Measurements from ENCODE around the gene TRMU.
"Not testable (repeated sequence)": the region's sequence is repeated elsewhere in the genome, so short reads cannot be mapped to it uniquely, and the experiment has no call there.

TRMU gene

DNA sequence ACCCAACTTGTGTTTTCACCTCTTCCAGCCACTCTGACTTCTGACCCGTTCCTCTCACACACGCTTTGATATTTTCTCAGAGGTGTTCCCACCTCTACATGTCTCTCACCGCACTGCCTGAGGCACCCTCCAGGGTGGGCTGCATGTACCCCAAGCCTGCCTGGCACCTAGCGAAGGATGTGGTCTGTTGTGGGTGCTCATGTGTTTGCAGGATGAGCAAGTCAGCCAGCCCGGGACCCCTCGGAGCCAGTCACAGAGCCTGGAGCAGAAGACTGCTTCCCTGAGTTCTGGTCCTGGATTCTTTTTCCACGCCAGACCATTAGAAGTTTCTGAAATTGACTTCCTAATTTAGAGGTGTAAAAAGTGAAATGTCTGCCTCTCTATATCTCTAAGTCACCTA, 35.0 kb upstream of the TRMU start:
- DNase-seq: no peak

DNA sequence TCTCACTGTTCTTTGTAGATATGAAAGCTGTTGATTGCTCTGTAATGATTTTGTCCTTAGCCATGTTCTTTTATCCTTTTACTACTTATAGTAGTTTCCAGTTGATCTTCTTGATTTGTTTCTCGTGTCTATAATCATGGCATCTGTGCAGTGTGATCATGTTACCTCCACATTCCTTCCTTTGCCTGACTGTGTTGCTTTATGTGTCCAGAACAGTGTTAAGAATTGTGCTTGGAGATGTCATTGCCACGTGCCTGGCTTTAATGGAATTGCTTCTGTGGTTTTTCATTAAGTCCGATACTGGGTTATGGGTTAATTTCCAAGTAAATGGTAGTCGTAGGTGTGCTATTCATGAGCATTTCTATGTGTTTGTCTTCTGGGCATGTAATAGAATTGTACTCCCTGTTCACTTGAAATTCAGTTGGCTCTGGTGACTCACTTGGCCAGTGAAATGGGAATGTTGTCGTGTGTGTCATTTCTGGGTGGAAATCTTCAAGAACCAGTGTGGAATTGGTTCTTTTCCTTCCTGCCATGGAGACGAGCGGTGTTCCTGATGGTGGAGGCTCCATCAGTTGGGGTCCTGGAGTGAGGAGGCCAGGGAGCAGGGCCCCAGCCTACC, 32.1 kb upstream of the TRMU start:
- peak; percentile 33 for DNase-seq

DNA sequence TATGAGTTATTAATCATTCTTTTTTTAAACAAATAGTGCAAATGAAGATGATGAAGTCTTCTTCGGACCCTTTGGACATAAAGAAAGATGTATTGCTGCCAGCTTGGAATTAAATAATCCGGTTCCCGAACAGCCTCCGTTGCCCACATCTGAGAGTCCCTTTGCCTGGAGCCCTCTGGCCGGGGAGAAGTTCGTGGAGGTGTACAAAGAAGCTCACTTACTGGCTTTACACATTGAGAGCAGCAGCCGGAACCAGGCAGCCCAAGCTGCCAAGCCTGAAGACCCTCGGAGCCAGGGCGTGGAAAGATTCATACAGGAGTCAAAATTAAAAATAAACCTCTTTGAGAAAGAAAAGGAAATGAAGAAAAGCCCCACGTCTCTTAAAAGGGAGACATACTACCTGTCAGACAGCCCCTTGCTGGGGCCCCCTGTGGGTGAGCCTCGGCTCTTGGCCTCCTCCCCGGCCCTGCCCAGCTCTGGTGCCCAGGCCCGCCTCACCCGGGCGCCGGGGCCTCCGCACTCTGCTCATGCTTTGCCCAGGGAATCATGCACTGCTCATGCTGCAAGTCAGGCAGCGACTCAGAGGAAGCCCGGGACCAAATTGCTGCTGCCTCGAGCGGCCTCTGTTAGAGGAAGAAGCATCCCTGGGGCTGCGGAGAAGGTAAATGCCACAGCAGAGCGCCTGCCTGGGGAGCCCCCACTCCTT, 27.1 kb upstream of the TRMU start:
- DNase-seq: no peak

DNA sequence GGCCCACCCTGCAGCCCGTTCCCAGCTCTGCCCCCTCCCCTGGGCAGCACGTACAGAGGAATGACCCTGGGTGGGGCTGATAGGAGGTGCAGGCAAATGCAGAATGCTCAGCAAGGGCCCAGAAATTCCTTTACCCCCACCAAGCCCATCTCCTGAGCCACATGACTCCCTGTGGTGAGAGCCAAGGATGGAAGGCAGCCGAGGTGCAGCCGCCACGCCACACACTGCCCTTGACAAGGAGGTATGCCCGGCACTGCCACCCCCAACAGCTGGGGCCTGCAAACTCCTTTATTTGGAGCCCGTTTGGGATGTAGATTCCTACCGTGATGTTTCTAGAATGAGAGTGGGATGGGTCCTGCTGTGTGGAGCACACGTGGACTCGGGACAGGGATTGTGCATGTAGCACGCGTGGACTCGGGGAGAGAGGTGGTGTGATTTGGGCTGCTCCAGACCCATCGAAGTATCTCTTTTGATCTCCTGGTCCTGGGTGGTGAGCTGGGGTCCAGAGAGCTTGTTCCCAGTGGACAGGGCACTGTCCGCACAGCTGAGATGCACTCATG, 25.9 kb upstream of the TRMU start:
- DNase-seq: no peak

DNA sequence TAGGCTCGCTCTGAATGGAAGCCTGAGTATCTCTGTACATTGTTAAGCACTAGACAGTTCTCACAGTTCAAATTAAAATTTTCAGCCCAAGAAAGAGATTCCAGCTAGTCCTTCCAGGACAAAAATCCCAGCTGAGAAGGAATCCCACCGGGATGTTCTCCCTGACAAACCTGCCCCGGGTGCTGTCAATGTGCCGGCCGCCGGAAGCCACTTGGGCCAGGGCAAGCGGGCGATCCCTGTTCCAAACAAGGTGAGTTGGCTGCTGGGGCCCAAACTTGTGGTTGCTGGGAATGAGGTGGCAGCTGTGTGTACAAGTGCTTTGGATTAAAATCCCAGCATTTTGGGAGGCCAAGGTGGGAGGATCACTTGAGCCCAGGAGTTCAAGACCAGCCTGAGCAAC, 23.5 kb upstream of the TRMU start:
- no peak for DNase-seq

DNA sequence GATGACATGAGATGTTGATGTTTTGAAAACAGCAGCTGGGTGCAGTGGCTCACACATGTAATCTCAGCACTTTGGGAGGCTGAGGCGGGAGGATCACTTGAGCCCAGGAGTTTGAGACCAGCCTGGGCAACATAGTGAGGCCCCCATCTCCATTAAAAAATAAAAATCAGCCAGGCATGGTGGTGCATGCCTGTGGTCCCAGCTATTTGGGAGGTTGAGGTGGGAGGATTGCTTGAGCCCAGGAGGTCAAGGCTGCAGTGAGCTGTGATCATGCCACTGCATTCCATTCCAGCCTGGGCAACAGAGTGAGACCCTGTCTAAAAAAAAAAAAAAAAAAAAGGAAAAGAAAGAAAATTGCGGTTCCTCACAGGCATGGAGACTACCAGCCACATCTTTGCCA, 22.7 kb upstream of the TRMU start:
- not testable (repeated sequence) for DNase-seq

DNA sequence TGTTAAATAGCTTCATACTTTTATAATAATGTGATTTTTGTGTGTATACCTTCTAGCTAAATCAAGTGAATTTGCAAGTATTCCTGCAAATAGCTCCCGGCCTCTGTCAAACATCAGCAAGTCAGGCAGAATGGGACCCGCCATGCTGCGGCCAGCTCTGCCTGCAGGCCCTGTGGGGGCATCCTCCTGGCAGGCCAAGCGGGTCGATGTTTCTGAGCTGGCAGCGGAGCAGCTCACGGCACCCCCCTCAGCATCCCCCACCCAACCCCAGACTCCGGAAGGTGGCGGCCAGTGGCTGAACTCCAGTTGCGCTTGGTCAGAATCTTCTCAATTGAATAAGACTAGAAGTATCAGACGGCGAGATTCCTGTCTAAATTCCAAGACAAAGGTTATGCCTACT, 19.5 kb upstream of the TRMU start:
- DNase-seq: no peak

DNA sequence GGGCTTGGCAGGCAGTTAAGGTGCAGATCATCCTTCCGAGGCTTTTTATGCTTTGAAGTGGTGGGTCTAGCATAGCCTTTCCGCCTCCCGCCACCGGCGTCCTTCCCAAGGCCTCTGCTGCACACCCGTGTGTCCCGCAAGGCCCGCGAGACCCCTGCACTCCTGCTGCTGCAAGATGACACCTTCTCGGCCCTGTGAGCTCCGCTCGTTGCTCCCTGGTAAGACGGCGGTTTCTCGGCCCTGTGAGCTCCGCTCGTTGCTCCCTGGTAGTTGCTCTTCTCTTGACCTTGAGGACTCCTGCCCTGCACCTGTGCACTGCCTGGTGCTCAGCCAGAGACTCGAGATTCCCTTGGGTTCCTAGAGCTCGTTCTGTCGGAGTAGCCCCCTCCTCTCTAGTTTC, 17.9 kb upstream of the TRMU start:
- no peak for DNase-seq

DNA sequence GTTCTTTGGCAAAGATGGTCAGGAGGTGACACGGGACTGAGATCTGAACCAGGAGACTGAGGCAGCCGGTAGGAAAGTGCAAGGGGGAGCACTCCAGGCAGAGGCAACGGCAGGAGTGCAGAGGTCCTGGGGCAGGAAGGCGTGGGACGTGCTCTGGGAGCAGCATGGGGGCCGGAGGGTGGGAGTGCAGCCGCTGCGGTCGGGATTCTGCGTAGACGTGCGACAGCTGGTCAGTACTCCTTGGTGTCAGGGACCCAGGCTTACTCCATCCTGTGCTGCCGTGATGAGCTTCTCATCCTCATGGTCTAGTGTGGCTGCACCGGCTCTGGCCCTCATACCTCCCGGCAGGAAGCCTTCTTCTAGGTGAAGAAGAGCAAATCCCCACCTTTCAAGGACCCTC, 16.9 kb upstream of the TRMU start:
- DNase-seq: no peak

DNA sequence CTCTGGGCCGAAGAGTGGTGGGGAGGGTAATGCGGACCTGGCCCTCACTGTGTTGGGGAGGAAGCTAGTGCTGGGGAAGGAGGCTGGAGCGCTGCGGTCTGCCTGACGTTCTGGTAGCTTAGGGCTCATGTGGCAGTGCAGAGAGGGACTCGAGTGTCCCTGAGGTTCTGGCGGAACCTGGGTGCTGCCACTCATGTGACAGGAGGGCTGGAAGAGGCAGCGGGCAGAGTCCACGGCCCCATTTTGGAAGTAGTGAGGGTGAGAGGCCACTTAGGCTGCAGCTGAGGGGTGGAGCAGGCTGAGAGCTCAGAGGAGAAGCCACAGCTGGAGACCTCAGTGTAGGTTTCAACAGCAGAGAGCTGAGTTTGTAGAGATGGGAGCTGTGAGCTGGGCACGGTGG, 16.2 kb upstream of the TRMU start:
- no peak for DNase-seq

DNA sequence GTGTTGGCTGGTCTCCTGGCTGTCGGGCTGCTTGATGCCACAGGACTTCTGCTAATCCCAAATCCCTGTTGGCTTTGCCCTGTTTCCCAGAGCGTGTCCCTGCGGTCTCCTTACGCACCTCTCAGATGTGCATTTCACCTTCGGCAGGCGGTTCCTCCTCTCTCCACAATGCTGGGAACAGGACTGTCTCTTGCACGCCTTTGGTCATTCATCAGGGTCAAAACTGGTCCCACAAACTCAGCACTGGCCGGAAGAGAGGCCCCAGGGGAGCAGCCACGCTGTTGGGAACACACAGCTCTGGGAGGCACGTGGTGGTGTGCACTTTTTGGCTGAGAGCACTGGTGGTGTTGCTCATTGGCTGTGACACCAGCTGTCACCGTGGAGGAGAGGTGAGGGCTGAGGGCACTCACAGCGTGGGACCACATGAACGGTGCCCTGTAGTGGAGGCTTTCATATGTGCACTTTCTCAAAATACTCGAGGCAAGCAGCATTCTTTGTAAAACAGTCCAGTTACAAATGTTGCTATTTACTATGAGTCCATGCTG, 15.3 kb upstream of the TRMU start:
- no peak for DNase-seq

DNA sequence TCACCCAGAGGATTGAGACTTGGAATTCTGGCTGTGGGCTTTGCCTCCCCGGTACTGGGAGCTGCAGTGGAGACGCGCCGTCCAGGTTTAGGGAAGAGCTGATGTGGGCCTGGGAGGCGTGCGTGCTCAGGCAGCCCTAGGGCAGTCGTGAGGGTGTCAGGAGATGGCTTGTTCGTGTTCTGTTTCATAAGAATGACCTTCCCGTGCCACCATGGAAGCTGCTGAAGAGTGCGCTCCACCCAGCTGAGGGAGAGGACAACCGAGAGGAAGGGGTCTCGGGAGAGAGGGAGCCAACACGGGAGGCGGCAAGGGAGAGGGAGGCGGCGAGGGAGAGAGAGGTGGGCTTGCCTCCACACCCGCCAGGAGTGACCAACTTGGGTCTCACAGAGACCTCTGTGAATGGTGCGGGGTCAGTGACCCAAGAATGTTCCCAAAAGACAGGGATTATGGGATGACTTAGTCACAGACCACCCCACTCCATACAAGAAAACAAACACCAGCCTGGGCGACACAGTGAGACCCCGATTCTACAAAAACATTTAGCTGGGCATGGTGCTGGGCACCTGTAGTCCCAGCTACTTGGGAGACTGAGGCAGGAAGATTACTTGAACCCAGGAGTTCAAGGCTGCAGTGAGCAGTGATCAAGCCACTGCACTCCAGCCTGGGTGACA, 14.7 kb upstream of the TRMU start:
- no peak for DNase-seq

DNA sequence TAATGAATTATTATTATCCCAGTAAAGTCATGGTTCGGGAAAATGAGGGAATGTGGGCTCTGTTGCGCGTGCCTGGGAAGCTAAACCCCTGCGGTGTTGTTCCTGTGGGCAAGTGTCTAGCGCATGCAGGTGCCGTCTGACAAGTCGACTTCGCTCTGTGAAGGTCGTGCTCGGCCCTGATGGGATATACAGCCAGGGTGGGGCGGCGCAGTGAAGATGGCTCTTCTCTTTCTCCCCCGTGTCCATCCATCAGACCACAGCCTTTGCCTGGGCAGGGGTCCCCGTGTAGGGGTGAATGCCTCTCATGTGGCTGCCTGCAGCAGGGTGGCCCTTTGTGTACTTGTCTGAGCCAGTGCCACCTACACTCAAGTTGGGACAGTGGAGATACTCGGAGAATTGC, 12.8 kb upstream of the TRMU start:
- no peak for DNase-seq

DNA sequence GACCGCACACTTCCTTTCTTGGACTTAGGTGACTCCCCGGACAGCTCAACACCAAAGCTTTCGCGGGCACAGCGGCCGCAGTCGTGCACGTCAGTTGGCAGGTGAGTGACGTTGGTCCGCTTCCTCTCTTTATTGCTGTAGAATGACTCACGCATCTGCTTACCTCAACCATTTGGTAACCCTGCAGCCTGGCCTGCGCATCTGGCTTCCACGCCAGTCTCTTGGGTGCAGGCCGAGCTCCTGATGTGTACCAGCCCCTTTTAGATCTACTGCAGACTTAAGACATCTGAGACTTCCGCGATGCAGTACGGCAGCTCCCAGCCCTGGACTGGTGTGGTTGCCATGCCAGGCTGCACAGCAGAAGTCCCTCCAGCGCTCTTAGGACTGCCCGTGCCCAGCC, 12.4 kb upstream of the TRMU start:
- DNase-seq: no peak

DNA sequence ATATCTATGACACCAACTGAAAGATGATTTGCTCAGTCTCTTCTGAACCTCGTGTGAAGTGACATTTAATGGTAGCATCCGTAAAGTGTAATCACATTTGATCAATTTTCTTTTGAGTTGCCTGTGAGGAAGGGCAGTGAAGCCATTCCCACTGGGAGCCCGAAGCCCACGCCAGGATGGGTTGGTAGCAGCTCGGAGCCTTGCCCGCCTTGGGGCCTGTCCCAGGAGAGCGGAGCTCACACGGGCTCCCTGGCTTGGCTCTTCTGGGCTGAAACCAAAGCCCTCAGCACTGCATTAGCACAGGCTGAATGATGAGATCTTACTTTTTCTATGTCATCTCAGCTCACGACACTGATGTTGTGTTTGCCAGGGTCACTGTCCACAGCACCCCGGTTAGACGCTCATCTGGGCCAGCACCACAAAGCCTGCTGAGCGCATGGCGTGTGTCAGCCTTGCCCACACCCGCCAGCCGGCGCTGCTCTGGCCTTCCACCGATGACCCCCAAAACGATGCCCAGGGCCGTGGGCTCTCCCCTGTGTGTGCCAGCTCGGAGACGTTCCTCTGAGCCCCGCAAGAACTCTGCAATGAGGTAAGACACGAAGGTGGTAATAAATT, 9.3 kb upstream of the TRMU start:
- no peak for DNase-seq

DNA sequence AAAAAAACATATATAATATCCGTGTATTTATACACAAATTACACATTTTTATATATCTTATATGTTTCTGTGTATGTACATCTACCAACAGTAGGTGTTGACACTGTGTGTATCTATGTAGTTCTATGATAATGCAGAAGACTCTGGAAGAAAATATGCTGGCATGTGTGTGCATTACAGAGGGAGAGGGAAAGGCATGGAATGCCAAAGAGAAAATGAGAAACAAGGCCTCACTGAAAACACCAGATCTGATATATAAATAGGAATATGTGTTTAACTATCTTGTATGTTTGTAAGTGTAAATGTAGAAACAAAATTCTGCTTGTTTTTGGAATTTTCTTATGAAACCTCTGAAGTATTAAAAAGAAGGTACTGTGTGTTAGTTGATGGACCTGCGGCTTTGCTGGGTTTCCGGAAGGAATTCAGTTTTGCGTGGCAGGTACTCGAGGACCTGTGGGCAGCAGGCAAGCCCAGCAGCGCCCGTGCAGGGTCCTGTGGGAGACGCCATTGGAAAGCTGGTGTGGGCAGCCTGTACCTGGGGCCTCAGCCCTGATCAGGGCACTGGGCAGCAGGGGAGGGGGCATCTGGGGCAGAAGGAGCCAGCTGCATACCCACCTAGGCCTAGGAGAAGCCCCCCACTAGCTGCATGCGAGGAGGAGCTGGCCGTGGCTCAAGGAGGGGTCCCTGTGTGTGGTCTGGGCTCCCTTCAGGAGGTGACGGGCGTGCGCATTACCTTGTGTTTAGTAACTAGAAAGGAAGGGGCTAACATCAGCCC, 7.6 kb upstream of the TRMU start:
- no peak for DNase-seq

DNA sequence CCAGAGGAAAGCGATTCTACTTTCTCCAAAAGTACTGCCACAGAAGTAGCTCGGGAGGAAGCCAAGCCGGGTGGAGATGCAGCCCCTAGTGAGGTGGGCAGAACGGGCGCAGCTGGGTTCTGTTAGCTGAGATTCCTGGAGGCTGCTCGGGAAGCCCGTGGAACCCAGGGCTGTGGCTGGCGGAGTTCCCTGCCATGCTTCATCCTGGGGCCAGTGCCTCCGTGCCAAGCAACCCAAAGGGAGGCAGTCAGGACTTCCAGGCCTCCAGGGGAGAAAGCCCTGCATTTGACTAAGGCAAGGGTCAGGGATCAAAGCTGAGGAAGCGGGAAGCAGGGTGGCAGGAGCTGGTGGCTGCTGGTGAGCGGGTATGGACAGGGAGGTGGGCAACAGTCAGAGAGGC, 6.7 kb upstream of the TRMU start:
- DNase-seq: no peak

DNA sequence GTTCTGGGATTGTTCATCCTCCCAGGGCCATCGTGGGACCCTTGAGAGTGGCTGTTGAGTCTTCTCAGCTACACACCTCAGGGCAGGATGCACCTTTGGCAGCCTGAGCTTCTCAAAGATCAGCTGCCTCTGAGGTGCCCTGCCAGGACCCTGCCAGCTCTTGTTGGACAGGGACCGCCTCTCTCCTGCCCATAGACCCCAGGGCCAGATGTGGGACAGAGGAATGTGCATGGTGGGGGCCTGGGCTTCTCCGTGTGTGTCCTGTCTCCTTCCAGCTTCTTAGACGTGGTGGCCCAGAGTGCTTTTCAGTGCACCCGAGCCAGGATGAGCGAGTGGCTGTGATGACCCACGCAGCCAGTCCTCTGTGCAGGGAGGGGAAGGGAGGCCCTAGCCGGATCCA, 5.9 kb upstream of the TRMU start:
- no peak for DNase-seq

DNA sequence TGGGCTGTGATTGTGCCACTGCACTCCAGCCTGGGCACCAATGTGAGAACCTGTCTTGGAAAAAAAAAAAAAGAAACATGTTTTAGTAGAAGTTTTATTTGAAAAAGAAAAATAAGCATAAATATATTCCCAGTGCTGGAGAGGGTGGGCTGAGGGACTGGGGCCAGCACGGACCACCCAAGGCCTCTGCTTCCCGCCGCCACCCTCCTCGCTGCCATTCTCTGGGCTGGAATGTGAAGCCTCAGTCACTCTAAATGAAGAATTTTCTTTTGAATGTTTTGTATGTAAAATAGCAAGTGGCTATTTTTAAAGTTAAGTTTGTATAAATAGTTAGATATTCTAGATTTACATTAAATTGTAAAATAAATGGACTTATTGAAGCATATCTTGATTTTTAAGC, 5.1 kb upstream of the TRMU start:
- DNase-seq: no peak

DNA sequence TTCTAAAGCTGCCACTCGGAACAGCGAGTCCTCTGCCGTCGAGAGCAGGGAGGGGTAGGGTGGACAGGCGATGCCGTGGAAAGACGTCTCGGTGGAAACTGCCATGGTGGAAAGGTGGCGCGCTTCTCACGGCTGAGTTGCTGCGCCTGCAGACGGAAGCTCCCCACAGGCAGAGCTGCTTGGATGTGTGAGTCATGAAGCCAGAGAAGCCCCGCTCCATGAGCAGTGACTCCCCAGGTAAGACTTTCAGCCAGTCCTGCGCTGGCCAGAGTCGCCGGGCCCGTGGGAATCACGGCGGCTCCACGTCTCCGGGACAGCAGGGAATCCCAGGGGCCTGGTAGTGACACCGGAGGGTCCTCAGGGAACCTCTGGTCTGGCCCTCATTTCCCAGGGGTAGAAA, 4.0 kb upstream of the TRMU start:
- no peak for DNase-seq

DNA sequence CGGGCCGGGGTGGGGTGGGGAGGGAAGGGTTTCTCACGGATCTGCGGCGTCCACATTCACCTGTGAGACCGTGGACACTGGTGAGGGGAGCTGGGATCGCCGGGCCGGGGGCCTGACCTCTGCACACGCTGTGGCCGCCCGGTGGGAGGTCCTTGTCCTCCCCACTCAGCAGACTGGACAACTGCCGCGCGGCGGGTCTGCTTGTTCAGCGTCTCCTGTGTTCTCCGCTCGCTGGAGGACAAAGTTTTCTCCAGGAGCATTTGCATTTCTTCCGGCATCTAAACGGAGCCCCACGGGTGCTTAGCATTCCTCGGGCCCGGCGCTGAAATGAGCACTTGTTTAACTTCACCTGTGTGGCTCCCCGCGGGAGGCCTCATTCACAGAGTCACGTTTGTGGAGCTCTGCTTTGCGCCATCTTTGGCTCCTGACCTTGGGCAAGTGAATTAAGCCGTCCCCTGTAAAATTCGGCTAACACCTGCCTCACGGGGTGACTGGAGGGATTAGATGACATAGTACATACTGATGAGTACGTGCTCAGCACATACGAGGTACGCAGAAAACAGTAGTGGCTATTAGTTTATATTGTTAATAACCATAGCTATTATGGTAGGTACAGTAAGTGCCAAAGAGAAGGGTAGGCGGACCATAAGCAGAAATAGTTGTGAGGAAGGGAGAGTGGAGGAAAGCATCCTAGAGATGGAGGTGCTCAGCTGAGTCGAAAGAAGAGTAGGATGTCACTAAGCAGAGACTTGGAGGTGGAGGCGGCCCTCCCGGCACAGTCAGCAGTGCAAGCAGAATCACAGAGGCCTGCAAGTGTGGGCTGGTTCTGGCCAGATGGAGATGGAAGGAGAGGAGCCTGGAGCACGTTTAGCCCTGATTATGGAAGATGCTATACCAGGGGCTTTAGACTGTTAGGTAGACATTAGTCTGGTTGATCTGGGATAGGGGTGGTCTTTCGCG, 885 bp downstream of the TRMU start:
- peak; percentile 11 for DNase-seq
